ENCODE measurements around the gene PROSER3.

Gene PROSER3

GRCh38 chr19:35734889-35735288 is 23.1 kb upstream of the PROSER3 start:
- H3K4me3 ChIP-seq (ENCODE audit: low read length) = no peak overlapping the region
- DNase-seq (ENCODE audit: low read depth, low spot score) = no peak

GRCh38 chr19:35736913-35737886 is 20.8 kb upstream of the PROSER3 start:
- DNase-seq (ENCODE audit: low read depth, low spot score) = no peak

GRCh38 chr19:35738021-35738886 is 19.7 kb upstream of the PROSER3 start:
- DNase-seq (ENCODE audit: low read depth, low spot score) = no peak
- H3K4me3 ChIP-seq (ENCODE audit: low read length) = no peak overlapping the region

More at GRCh38 chr19:35736913-35737886, 20.8 kb upstream of the PROSER3 start:
- H3K4me3 ChIP-seq (ENCODE audit: low read length) = no peak overlapping the region

GRCh38 chr19:35738887-35739229 is 19.1 kb upstream of the PROSER3 start:
- no peak for DNase-seq (ENCODE audit: low read depth, low spot score)
- H3K4me3 ChIP-seq (ENCODE audit: low read length) = no peak overlapping the region

- peak overlapping the region; percentile 69 for H3K4me3 ChIP-seq (ENCODE audit: low read length)
- DNase-seq (ENCODE audit: low read depth, low spot score) = no peak
These were observed 18.5 kb upstream of the PROSER3 start for GRCh38 chr19:35739275-35740107.

GRCh38 chr19:35740108-35740422 is 17.9 kb upstream of the PROSER3 start:
- peak overlapping the region; percentile 69 for H3K4me3 ChIP-seq (ENCODE audit: low read length)
- DNase-seq (ENCODE audit: low read depth, low spot score) = no peak

- peak; percentile 93 for DNase-seq (ENCODE audit: low read depth, low spot score)
- peak overlapping the region; percentile 69 for H3K4me3 ChIP-seq (ENCODE audit: low read length)
These were observed 17.4 kb upstream of the PROSER3 start for GRCh38 chr19:35740423-35741202.

GRCh38 chr19:35741203-35741515 is 16.8 kb upstream of the PROSER3 start:
- H3K4me3 ChIP-seq (ENCODE audit: low read length) = peak overlapping the region; percentile 69

GRCh38 chr19:35742121-35742724 is 15.8 kb upstream of the PROSER3 start, which contains the start of gene IGFLR1:
TSS of gene IGFLR1 (minus strand) at chr19:35742452. CDS start at chr19:35741180, 1,272 bp downstream.
- DNase-seq (ENCODE audit: low read depth, low spot score) = peak; percentile 60
- peak within 1 kb of the TSS; percentile 69 for H3K4me3 ChIP-seq (ENCODE audit: low read length)

More at GRCh38 chr19:35741203-35741515, 16.8 kb upstream of the PROSER3 start:
- DNase-seq (ENCODE audit: low read depth, low spot score) = no peak

- H3K4me3 ChIP-seq (ENCODE audit: low read length) = peak overlapping the region; percentile 86
- no peak for DNase-seq (ENCODE audit: low read depth, low spot score)
These were observed 14.1 kb upstream of the PROSER3 start for GRCh38 chr19:35743640-35744429.

- H3K4me3 ChIP-seq (ENCODE audit: low read length) = peak overlapping the region; percentile 86
- peak; percentile 94 for DNase-seq (ENCODE audit: low read depth, low spot score)
These were observed 13.3 kb upstream of the PROSER3 start for GRCh38 chr19:35744430-35745327.

- H3K4me3 ChIP-seq (ENCODE audit: low read length) = peak within 1 kb of the TSS; percentile 86
- DNase-seq (ENCODE audit: low read depth, low spot score) = peak; percentile 99
These were observed 12.5 kb upstream of the PROSER3 start, which contains the start of the genes PSENEN and U2AF1L4 for GRCh38 chr19:35745328-35746086. TSS of gene PSENEN (plus strand) at chr19:35745651. CDS start at chr19:35745931, 280 bp downstream. TSS of gene U2AF1L4 (minus strand) at chr19:35745418. CDS start at chr19:35745391, 27 bp downstream.

- peak overlapping the region; percentile 86 for H3K4me3 ChIP-seq (ENCODE audit: low read length)
- no peak for DNase-seq (ENCODE audit: low read depth, low spot score)
These were observed 11.9 kb upstream of the PROSER3 start for GRCh38 chr19:35746087-35746462.

- H3K4me3 ChIP-seq (ENCODE audit: low read length) = peak overlapping the region; percentile 86
- no peak for DNase-seq (ENCODE audit: low read depth, low spot score)
These were observed 11.4 kb upstream of the PROSER3 start for GRCh38 chr19:35746531-35746930.
